Measurements from ENCODE around the gene ANXA9. TPM values are rescaled to one million over a fixed set of nuclear protein-coding genes. Genes with fewer than 3 reads are reported as not detected.

Gene ANXA9, protein sequence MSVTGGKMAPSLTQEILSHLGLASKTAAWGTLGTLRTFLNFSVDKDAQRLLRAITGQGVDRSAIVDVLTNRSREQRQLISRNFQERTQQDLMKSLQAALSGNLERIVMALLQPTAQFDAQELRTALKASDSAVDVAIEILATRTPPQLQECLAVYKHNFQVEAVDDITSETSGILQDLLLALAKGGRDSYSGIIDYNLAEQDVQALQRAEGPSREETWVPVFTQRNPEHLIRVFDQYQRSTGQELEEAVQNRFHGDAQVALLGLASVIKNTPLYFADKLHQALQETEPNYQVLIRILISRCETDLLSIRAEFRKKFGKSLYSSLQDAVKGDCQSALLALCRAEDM
- 1.6 TPM for total RNA-seq

GRCh38 chr1:150981805-150982712, at the start of gene ANXA9:
ANXA9 (plus strand) TSS chr1:150982292; CDS start chr1:150983106, 814 bp downstream.
- no peak for DNase-seq

- DNase-seq = no peak
Observed at GRCh38 chr1:150944856-150945255, 37.2 kb upstream of the ANXA9 start.

DNA sequence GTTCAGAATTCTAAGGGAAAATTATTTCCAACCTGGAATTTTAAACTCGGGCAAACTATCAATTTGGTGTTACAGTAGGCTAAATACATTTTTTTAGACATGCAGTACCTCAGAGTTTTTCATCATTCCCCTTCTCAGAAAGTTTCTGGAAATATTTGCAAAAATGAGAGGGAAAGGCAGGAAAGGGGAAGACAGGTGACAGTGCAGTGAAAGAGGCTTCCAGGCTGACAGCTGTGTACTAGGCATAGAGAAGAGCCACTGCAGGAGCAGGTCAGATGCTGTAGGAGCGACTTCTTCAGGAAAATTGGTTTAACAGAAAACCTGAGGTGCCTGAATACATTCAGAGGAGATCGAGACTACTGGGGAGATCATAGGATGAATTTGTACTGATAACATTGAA, 27.4 kb upstream of the ANXA9 start:
- no peak for DNase-seq

DNA sequence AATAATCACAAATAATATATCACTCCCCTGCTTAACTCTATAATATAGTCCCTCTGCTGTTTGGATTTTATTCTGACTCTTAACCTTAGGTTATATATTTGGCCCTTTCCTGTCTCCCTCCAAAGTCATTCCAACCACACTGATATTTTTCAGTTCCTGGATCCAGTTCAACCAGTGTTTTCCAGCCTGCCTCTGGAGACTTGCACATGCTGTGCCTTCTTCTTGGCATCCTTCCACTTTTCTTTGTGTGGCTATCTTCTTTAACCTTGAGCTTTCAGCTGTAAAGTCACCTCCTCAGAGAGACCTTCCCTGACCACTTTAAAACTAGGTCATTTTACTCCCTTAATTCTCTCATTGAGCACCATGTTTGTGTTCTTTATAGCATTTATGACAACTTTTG, 26.8 kb upstream of the ANXA9 start:
- DNase-seq = no peak

DNA sequence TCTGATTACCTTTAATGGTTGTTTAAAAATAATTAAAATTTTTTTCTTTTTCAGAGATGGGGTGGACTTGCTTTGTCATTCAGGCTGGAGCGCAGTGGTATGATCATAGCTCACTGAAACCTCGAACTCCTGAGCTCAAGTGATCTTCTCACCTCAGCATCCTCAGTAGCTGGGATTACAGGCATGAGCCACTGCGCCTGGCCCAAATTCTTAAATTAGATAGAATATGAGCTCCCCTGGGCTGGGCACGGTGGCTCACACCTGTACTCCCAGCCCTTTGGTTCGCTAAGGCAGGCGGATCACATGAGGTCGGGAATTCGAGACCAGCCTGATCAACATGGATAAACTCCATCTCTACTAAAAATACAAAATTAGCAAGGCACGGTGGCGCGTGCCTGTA, 24.4 kb upstream of the ANXA9 start:
- DNase-seq = no peak

GRCh38 chr1:150960646-150961045, 21.4 kb upstream of the ANXA9 start:
- DNase-seq = no peak

DNA sequence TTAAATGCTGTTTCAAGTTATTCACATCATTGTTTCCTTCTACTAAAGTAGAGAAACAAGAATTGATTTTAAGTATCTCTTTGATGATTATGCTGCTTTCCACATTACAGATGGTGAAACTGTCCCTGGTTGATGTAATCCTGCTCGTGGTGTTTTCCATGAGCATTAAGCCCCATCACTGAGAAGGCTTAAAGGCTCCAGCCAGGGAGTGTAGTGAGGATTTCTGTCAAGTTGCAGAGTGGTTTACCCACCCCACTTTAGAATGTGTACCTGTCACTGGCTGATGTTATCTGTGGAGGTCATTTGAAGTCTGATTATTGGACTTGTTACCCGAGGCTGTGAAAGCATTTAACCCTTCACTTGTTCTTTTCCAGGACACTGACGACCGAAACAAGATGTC, 20.3 kb upstream of the ANXA9 start:
- no peak for DNase-seq

DNA sequence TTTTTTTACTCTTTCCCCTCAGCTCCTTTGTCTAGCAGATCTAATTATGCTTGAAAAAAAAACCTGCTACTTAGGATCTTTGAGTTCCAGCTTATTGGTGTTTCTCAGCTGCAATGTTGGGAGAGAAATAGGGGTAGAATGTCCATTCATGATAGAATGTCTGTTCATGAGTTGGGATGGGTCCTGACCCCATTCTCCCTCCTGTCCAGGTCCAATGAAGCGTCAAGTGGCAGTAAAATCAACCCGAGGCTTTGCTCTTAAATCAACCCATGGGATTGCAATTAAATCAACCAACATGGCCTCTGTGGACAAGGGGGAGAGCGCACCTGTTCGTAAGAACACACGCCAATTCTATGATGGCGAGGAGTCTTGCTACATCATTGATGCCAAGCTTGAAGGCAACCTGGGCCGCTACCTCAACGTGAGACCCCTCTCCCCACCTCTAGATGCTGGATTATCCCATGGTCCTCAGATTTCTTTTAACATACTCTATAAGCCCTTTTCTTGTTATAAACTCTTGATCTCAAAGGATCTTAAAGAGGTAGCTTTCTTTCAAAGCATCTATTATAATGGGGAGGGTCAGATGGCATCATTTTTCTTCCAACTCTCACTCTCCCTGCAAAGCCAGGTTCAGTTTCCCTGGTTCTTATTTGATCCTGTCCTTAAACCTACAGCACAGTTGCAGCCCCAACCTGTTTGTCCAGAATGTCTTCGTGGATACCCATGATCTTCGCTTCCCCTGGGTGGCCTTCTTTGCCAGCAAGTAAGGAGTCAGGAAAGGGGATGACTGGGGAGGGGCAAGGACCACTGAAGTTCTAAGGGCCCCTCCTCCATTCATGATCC, 18.6 kb upstream of the ANXA9 start:
- no peak for DNase-seq

DNA sequence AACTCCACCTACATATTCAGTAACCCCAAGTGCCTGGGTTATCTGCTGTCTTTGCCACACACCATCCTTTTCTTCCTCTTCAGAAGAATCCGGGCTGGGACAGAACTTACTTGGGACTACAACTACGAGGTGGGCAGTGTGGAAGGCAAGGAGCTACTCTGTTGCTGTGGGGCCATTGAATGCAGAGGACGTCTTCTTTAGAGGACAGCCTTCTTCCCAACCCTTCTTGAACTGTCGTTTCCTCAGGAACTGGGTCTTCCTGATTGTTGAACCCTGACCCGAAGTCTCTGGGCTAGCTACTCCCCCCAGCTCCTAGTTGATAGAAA, 18.0 kb upstream of the ANXA9 start:
- DNase-seq = no peak

DNA sequence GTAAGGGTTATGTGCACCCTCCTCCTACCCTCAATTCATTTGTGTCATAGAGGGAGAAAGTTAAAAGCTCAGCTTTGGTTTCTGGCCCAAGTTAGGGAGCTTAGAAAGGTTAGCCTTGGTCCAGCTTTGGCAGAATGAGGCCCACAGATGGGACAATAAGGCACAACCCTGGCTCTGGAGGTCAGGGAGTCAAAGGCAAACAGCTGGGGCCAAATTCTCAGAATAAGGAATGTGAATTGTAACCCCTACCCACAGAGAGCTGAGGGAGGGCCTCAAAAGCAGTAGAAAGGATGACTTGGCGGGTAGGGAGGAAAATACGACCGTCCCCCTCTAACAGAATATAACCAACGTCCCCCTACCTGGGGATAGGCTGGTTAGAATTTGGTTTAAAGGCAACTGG, 16.5 kb upstream of the ANXA9 start:
- no peak for DNase-seq

DNA sequence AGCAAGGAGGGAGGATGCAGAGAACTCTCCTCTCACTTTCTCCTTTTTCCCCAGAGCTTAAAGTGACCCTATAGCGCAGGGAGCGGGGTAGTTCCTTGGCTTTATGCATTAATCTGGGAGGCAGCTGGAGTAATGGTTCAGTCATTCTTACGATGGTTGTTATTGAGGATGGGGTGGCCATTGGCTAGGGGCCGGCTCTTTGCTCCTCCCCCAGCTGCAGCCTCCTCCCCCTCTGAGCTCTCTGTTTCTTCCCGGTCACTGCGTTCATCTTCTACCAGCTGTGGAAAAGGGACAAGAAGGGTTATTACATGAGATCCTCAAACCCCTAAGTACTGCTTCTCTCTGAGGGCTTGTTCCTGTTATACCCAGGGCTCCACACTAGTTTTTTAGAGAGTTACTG, 16.1 kb upstream of the ANXA9 start:
- DNase-seq = no peak

DNA sequence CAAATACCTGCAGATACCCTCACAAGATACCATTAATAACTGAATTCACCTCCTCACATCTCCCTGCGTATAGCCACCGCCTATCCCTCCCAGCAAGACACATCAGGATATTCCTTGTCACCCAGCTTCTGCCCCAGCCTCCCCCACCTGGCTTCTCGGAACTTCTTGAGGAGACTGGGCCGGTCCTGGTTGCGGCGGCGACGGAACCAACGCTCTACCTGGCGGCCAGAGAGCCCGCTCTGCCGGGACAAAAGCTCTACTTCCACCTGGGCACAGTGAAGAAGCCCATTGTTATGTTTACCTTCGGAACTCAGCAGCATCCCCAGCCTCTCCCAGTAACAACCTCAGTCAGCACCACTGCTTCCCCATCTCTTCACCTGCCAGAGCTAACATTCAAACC, 14.2 kb upstream of the ANXA9 start:
- no peak for DNase-seq

DNA sequence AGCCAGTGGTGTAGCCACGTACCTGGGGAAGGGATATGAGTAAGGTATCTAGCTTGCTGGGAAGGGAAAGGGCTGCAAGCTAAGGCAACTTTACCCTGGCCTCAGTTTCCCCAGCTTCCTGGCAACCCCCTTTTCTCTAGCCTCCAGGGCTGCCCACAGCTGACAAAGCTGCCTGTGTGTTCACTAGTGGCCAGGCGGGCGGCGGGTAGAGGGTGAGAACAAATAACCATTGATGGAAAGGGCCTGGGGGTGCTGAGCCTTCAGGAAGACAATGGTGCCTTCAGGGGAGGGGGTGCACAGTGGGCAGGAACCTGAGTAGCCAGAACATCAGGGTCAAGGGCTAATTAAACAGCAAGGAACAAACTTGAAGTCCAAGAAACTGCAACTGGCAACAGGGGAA, 13.6 kb upstream of the ANXA9 start:
- DNase-seq = no peak

DNA sequence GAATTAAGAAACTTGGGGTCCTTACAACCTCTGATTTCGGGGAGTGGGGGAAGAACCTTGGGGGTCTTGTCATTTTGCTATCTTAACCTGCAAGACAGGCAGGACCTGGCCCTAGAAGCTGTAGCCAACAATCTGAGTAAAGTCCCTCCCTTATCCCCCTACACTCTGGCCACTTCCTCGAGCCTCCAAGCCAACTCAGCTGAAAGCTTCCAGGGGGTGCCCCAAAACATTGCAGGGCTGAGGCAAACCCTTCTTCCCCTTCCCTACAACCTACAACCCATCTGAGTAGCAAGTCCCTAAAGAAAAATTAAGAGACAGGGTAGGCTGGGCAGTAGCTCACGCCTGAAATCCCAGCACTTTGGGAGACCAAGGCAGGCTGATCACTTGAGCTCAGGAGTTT, 12.5 kb upstream of the ANXA9 start:
- DNase-seq = no peak

- DNase-seq = peak; percentile 31
Observed at GRCh38 chr1:150970808-150971582, 11.1 kb upstream of the ANXA9 start.

- DNase-seq = no peak
Observed at GRCh38 chr1:150971583-150972416, 10.3 kb upstream of the ANXA9 start.

DNA sequence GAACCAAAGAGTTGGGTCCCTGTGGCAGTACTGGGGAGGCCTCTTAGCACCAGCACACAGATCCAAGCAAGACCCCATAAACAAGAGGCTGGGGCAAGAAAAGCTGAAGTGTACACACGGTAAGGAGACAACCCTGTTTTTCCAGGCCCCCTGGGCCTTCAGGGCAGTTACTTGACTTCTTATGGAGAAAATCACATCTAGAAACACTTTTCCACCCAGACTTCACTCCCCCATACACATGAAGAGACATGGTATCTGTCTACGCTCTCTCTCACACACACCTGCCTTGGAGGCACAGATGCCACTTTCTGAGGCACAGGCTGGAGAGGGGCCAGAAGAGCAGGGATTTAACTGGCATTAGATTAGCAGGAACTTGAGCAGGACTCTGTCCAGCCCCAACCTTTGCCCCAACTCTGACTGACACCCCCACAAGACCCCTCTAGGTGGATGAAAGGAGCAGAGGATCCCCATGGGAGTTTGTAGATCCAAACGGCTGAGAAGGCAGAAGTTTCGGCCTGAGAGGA, 9.6 kb upstream of the ANXA9 start:
- DNase-seq = peak; percentile 42

DNA sequence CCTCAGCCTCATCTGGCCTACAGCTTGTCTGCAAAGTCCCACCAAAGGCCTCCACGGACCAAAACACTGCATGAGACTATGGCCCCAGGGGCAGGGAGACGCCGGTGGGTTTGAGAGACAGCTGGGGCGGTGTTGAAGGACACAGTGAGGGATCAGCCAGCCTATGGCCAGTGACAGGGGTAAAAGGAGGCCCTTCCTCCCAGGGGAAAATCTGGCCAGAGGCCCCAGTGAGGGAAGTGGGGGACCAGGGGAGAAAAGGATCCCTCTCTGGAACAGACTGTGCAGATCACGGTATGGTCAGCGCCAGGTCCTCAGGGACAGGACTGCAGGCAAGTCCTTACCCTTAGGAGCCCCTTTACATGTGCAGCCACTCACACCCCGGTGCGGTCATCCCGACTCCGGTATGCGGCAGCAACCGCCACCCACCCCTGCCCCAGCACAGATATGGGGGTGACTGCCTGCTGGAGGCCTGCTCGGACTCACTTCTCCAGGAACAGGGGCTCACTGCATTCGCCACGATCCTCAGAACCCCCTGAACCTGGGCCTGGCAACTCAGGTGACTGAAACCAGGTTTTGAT, 8.7 kb upstream of the ANXA9 start:
- no peak for DNase-seq

- DNase-seq = peak; percentile 34
Observed at GRCh38 chr1:150973836-150974579, 8.1 kb upstream of the ANXA9 start.

All from tongue (tissue), 2 donors.